GM12873 (cell line): Measurements from ENCODE around the gene NT5C3B.

Experiments
- TF ChIP-seq, protein P1 (sequence below): IDR thresholded peaks from 2 replicates; pipeline ENCODE4 v1.5.1; 2012; ENCODE audit warnings: low read depth, mild to moderate bottlenecking, moderate library complexity, low read length, control low read depth; ENCODE audit not compliant: insufficient read depth; ENCODE audit errors: missing control alignments

The NT5C3B gene

DNA sequence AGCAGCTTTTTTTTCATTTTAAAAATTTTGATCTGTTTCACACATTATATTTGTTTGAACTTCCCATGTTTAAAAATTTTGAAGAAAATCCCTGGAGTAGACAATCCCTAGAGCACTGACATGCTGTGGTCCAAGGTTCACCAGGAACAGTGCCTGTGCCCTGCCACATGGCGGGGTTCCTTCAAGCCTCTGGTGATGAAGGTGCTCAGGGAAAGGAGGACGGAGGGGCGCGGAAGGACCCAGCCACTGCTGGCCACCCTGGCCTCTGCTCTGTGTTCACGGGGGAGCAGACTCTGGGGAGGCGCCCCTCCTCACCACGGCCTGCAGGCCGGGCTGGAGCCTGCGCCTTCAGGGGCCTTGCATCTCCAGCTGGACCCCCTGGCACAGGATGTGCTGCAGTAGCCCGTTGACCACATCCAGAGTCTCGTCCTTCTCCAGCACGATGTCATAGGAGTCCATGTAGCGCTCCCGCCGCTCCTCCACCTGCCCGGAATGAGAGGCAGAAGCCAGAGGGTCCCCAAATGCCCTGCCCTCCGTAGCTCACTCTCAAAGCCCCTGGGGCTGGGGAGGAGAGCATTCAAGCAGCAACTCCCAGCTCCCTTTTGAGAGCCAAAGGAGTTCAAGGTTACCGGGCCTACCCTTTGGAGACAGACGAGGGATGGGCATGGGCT, 10.7 kb downstream of the NT5C3B start:
- TF ChIP-seq, protein P1, sequence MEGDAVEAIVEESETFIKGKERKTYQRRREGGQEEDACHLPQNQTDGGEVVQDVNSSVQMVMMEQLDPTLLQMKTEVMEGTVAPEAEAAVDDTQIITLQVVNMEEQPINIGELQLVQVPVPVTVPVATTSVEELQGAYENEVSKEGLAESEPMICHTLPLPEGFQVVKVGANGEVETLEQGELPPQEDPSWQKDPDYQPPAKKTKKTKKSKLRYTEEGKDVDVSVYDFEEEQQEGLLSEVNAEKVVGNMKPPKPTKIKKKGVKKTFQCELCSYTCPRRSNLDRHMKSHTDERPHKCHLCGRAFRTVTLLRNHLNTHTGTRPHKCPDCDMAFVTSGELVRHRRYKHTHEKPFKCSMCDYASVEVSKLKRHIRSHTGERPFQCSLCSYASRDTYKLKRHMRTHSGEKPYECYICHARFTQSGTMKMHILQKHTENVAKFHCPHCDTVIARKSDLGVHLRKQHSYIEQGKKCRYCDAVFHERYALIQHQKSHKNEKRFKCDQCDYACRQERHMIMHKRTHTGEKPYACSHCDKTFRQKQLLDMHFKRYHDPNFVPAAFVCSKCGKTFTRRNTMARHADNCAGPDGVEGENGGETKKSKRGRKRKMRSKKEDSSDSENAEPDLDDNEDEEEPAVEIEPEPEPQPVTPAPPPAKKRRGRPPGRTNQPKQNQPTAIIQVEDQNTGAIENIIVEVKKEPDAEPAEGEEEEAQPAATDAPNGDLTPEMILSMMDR, result no peak

DNA sequence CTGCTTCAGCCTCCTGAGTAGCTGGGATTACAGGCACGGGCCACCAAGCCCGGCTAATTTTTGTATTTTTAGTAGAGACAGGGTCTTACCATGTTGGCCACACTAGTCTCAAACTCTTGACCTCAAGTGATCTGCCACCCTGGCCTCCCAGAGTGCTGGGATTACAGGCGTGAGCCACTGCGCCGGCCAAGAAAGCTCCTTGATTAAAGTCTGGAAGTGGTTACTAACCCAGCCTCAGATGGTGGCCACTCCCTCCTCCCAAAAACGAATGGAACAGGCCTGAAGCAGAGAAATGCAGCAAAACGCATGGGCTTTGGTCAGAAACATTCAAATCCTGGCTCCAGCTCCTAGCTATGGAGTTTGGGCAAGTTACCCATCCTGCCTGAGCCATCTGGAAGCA, 11.9 kb downstream of the NT5C3B start:
- TF ChIP-seq, protein P1, result no peak

DNA sequence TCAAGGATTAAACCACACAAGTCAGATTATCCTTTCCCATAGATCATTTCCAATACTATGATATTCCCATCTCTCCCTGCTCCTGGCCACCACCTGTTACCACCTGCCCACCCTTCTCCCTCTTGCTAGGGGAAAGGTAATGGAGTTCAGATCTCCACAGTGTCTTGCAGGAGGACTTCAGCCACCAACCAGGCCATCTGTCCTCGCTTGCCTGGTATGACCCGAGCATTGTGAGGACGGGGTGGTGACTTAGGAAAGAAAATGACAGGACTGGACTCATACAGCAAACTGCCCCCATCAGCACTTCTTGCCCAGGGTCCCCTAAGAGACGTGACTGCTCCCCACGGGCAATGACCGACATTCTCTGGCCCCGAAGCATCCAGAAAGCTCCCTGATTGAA, 12.5 kb downstream of the NT5C3B start:
- TF ChIP-seq, protein P1, result no peak

DNA sequence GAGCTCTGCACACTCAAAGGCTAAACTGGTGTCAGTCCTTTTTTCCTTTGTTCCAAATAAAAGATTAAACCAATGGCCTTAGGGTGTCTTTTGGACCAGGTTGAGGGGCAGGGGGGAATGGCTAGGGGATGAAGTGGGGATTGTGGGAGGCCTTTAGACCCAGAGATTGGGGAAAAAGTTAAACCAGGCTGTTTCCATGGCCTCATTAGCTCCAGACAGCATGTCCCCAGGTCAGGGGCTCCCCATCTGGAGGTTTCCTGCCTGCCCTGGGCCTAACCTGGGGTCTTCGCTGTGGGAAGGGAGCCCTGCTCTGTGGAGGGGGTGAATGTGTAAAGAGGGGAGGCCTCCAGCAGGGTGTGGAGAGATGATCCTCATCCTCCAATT, 12.9 kb downstream of the NT5C3B start:
- TF ChIP-seq, protein P1, result no peak

GRCh38 chr17:41822216-41823140, 13.6 kb downstream of the NT5C3B start:
- TF ChIP-seq, protein P1, result no peak

DNA sequence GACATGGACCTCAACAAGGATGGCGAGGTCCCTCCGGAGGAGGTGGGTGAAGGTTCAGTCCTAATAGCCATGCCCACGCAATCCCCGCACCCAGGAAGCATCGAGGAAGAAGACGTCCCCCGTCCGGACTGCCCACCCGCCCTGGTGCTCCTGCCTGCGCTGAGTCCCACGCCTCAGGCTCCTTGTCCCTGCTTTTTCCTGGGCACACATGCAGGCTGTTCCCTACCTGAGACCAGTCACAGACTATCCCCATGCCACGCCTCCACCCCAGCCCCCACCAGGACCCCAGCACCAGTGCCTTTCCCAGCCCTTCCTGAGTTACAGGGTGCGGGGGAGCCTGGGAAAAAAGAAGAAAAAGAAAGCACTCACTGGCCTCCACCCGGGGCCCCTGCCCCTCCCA, 14.3 kb downstream of the NT5C3B start:
- TF ChIP-seq, protein P1, result no peak

GRCh38 chr17:41818024-41818423, 18.0 kb downstream of the NT5C3B start:
- TF ChIP-seq, protein P1, result no peak
